ENCODE data around the gene SNUPN.

DNA sequence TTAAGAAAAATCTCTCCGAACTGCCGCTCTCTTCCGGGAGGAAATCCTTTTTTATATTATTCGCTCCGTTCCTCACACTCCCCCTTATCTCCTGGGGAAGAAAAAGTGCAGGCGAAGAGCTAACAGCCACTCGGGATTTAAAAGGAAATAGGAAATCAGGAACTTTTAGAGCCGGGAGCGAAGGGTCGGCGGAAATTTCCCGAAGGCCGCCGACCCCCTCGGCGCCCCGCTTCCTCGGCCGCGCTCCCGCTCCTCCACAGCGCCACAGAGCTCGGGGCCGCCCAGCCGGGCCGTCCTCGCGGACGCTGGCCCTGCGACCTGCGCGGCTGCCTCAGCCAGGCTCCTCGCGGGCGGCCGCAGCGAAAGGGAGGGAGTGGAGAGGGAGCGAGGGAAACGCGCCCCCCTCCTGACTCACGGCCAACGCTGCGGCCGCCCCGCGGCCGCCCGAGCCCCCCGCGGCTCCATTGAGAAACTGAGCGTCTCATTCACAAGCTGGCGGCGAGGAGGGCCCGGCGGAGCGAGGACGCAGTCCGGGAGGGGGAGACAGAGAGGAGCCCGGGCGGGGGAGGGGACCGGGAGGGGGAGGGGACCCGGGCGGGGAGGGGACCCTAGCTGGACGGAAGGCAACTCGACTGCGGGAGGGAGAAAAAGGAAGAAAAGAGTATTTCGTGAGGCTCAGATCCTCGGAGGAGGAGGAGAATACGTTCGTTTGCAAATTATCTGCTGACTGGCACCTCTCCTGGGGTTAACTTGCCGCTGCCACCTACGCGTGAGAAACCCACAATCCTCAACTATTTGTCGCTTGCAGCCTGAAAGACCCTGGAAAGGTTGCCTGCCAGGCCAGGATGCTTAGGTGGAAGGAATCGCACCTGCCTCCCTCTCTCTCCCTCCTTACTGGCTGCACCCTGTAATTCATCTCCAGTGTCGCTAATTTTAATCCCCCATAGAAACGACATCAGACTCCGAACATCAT, 46.3 kb downstream of the SNUPN start, which contains the start of gene PTPN9:
- no peak for TF ChIP-seq EZH2 (IDR thresholded peaks at IDR 0.05)
- TF ChIP-seq POLR2AphosphoS5 (IDR thresholded peaks at IDR 0.05; ENCODE audit: borderline replicate concordance, low read depth, low read length), result peak; percentile 61
- TF ChIP-seq FOXP2 (optimal IDR thresholded peaks at IDR 0.05; ENCODE audit: control extremely low read depth, extremely low read length, insufficient read depth), result no peak
